HCT116 (cell line): ENCODE data around the gene DVL2. TPM values are rescaled to one million over a fixed set of nuclear protein-coding genes. Genes with fewer than 3 reads are reported as not detected.

Experiments
- ATAC-seq: fragments of 200-7000 bp; cut with Tn5 transposase; 2 replicates; pipeline ENCODE4 v1.9.1; 2020; ENCODE audit warnings: mild to moderate bottlenecking, moderate library complexity
- BruUV-seq: library from RNA; stranded (reverse); fragments of 400-500 nt; replicated peaks from 2 replicates; lab custom pipeline; 2021; lab: Mats Ljungman, UMichigan
- CTCF ChIA-PET: fragments of 300-600 bp; sonication (Branson Sonifier 250); formaldehyde crosslinking; loops from one replicate; lab custom pipeline; 2021; ENCODE audit warnings: antibody characterized with exemption; lab: Charles Lee
- POLR2A ChIA-PET: fragments of 300-600, 350-600 bp; sonication (Branson Sonifier 250); formaldehyde crosslinking; loops from one replicate; lab custom pipeline; 2021; ENCODE audit warnings: antibody characterized with exemption; lab: Charles Lee
- RAD21 ChIA-PET, 2 experiments: fragments of 300-600 bp; sonication (Branson Sonifier 250); formaldehyde crosslinking; loops; one replicate each; lab custom pipeline; 2023; ENCODE audit warnings: low total read pairs in 2 of 2; ENCODE audit not compliant: uncharacterized antibody in 2 of 2, unreplicated experiment in 2 of 2, low non-redundant PET in 1 of 2; lab: Charles Lee
- DNase-seq: peaks from one replicate; pipeline ENCODE4 v3.0.0-alpha.2; 2010; ENCODE audit warnings: low read depth, low spot score
- H2AFZ ChIP-seq: fragments of 200-600 bp; shearing (Covaris generic), sonication (generic); 2 replicates; pipeline ENCODE4 v1.6.1; 2017; ENCODE audit warnings: low read depth, mixed run types, mixed read lengths, antibody characterized with exemption, low read length; ENCODE audit not compliant: poor library complexity, severe bottlenecking
- H3K27ac ChIP-seq: 2 replicates; pipeline ENCODE4 v1.5.1; 2012; ENCODE audit warnings: low read depth, low read length
- H3K27me3 ChIP-seq: fragments of 200-600 bp; sonication (generic); 2 replicates; pipeline ENCODE4 v1.6.1; 2016; ENCODE audit warnings: mixed run types, low read length, mixed read lengths; ENCODE audit not compliant: insufficient read depth
- H3K36me3 ChIP-seq, 2 experiments: fragments of 200-500 bp in 1 of 2; fragments of 200-600 bp in 1 of 2; sonication (Bioruptor generic) in 1 of 2; sonication (generic) in 1 of 2; 2 replicates each; pipeline versions ENCODE4 v1.5.1 to v1.6.1; 2014 to 2016; ENCODE audit warnings: low read length in 2 of 2, inconsistent platforms in 1 of 2, mixed read lengths in 1 of 2, mixed run types in 1 of 2; ENCODE audit not compliant: insufficient read depth in 2 of 2, control insufficient read depth in 1 of 2
- H3K4me1 ChIP-seq, 2 experiments: fragments of 200-600 bp in 1 of 2; sonication (generic) in 1 of 2; 2 replicates each; pipeline versions ENCODE4 v1.5.1 to v1.6.1; 2012 to 2017; ENCODE audit warnings: low read length in 2 of 2, inconsistent platforms in 1 of 2, mild to moderate bottlenecking in 1 of 2, mixed read lengths in 1 of 2, mixed run types in 1 of 2, moderate library complexity in 1 of 2; ENCODE audit not compliant: insufficient read depth in 2 of 2, control insufficient read depth in 1 of 2
- H3K4me2 ChIP-seq: fragments of 200-600 bp; sonication (generic); 2 replicates; pipeline ENCODE4 v1.6.1; 2017; ENCODE audit warnings: mixed run types, low read length, mixed read lengths
- H3K4me3 ChIP-seq, 2 experiments: fragments of 200-600 bp in 1 of 2; sonication (generic) in 1 of 2; replicated peaks in 1 of 2; 2 replicates each; pipeline ENCODE4 v1.5.1; 2011 to 2016; ENCODE audit warnings: low read length in 2 of 2, control low read depth in 1 of 2, low read depth in 1 of 2, mild to moderate bottlenecking in 1 of 2, mixed read lengths in 1 of 2, mixed run types in 1 of 2
- H3K79me2 ChIP-seq: fragments of 200-600 bp; sonication (generic); 2 replicates; pipeline ENCODE4 v1.6.1; 2017; ENCODE audit warnings: mild to moderate bottlenecking, mixed run types, low read length, moderate library complexity, mixed read lengths; ENCODE audit not compliant: insufficient read depth
- H3K9ac ChIP-seq: fragments of 200-600 bp; sonication (generic); 2 replicates; pipeline ENCODE4 v1.6.1; 2016; ENCODE audit warnings: low read length, mixed read lengths
- H3K9me2 ChIP-seq: fragments of 200-600 bp; sonication (generic), shearing (Covaris generic); 2 replicates; pipeline ENCODE4 v1.6.1; 2017; ENCODE audit warnings: mixed run types, mild to moderate bottlenecking, moderate library complexity; ENCODE audit not compliant: insufficient read depth
- H3K9me3 ChIP-seq, 2 experiments: fragments of 200-500 bp in 1 of 2; fragments of 200-600 bp in 1 of 2; sonication (Bioruptor generic) in 1 of 2; sonication (generic) in 1 of 2; 2 replicates each; pipeline ENCODE4 v1.6.1; 2014 to 2017; ENCODE audit warnings: low read length in 2 of 2, mixed read lengths in 2 of 2, inconsistent platforms in 1 of 2, low read depth in 1 of 2, mild to moderate bottlenecking in 1 of 2, mixed run types in 1 of 2, moderate library complexity in 1 of 2; ENCODE audit not compliant: control insufficient read depth in 1 of 2, insufficient read depth in 1 of 2
- H4K20me1 ChIP-seq: fragments of 200-600 bp; sonication (generic), shearing (Covaris generic); 2 replicates; pipeline ENCODE4 v1.6.1; 2017; ENCODE audit warnings: mixed run types, mild to moderate bottlenecking, moderate library complexity; ENCODE audit not compliant: insufficient read depth
- CBX3 ChIP-seq: IDR thresholded peaks from 2 replicates; pipeline ENCODE4 v1.6.1; 2012; ENCODE audit warnings: low read depth
- CEBPB ChIP-seq: IDR thresholded peaks from 2 replicates; pipeline ENCODE4 v1.6.1; 2012; ENCODE audit warnings: low read depth
- EGR1 ChIP-seq: IDR thresholded peaks from 2 replicates; pipeline ENCODE4 v1.6.1; 2012; ENCODE audit warnings: low read depth
- ELF1 ChIP-seq: IDR thresholded peaks from 2 replicates; pipeline ENCODE4 v1.6.1; 2012; ENCODE audit warnings: low read depth, borderline replicate concordance
- EZH2 ChIP-seq: fragments of 200-600 bp; sonication (generic); IDR thresholded peaks from 2 replicates; pipeline ENCODE4 v1.6.1; 2017; ENCODE audit warnings: antibody characterized with exemption, mixed run types
- EZH2phosphoT487 ChIP-seq: fragments of 200-600 bp; IDR thresholded peaks from 2 replicates; pipeline ENCODE4 v1.6.1; 2018; ENCODE audit warnings: antibody characterized with exemption, borderline replicate concordance
- FOSL1 ChIP-seq: IDR thresholded peaks from 2 replicates; pipeline ENCODE4 v1.6.1; 2012; ENCODE audit warnings: low read depth
- JUND ChIP-seq: IDR thresholded peaks from 2 replicates; pipeline ENCODE4 v1.6.1; 2012
- MAX ChIP-seq: IDR thresholded peaks from 2 replicates; pipeline ENCODE4 v1.6.1; 2012
- POLR2A ChIP-seq: IDR thresholded peaks from 2 replicates; pipeline ENCODE4 v1.7.0; 2011; ENCODE audit warnings: borderline replicate concordance; ENCODE audit not compliant: insufficient read depth, insufficient read length; ENCODE audit errors: extremely low read depth
- RAD21 ChIP-seq: IDR thresholded peaks from 2 replicates; pipeline ENCODE4 v1.6.1; 2012; ENCODE audit warnings: low read depth, mild to moderate bottlenecking
- REST ChIP-seq: IDR thresholded peaks from 2 replicates; pipeline ENCODE4 v1.6.1; 2012; ENCODE audit warnings: low read depth
- SIN3A ChIP-seq: IDR thresholded peaks from 2 replicates; pipeline ENCODE4 v1.6.1; 2012; ENCODE audit warnings: low read depth
- YY1 ChIP-seq: IDR thresholded peaks from 2 replicates; pipeline ENCODE4 v1.6.1; 2011; ENCODE audit warnings: low read length, low read depth, moderate library complexity, mild to moderate bottlenecking; ENCODE audit not compliant: insufficient replicate concordance; ENCODE audit errors: extremely low read depth
- ZFX ChIP-seq: fragments of 450-650 bp; IDR thresholded peaks from 2 replicates; pipeline ENCODE4 v1.6.1; 2017
- ZNF274 ChIP-seq: fragments of 200-500 bp; sonication (Bioruptor generic); IDR thresholded peaks from 2 replicates; pipeline ENCODE4 v1.6.1; 2014; ENCODE audit warnings: mild to moderate bottlenecking, low read depth, low read length, inconsistent platforms
- intact Hi-C: fragments of 100-400 bp; cut with micrococcal nuclease; formaldehyde crosslinking; loops from 2 replicates; pipeline ENCODE4 v1.10.0; 2022
- total RNA-seq: library from RNA; stranded (reverse); gene quantifications from one replicate; pipeline ENCODE4 v1.2.1, GENCODE V29; 2021; ENCODE audit not compliant: unreplicated experiment
- TF ChIP-seq, protein P1 (sequence below): IDR thresholded peaks from 2 replicates; pipeline ENCODE4 v1.6.1; 2012
- TF ChIP-seq, protein P2 (sequence below): IDR thresholded peaks from 2 replicates; pipeline ENCODE4 v1.6.1; 2011; ENCODE audit warnings: mild to moderate bottlenecking, low read length, moderate library complexity; ENCODE audit not compliant: insufficient replicate concordance; ENCODE audit errors: extremely low read depth
- TF ChIP-seq, protein P3 (sequence below), 3 experiments: fragments of 200-600 bp in 1 of 3; sonication (generic) in 1 of 3; IDR thresholded peaks in 2 of 3; conservative IDR thresholded peaks in 1 of 3; 2 replicates each; pipeline ENCODE4 v1.5.1; 2012 to 2017; ENCODE audit warnings: low read depth in 2 of 3, low read length in 2 of 3, antibody characterized with exemption in 1 of 3, borderline replicate concordance in 1 of 3, control low read depth in 1 of 3, mild to moderate bottlenecking in 1 of 3, mixed read lengths in 1 of 3, mixed run types in 1 of 3, moderate library complexity in 1 of 3; ENCODE audit not compliant: insufficient read depth in 1 of 3

Gene DVL2
- total RNA-seq, 1 experiment from 2014 or later: 69.7 TPM

GRCh38 chr17:7246779-7247178 lies 12.5 kb upstream of the DVL2 start:
- intact Hi-C loops: no loop called here
- POLR2A ChIA-PET: no interaction called here
- TF ChIP-seq ZFX: no peak
- TF ChIP-seq EZH2phosphoT487: no peak
- TF ChIP-seq FOSL1: no peak
- no peak for TF ChIP-seq POLR2A
- no peak for TF ChIP-seq CBX3
- no peak for TF ChIP-seq RAD21
- no peak for TF ChIP-seq JUND
- TF ChIP-seq MAX: no peak
- TF ChIP-seq YY1: no peak
- TF ChIP-seq ELF1: no peak
- TF ChIP-seq REST: no peak
- TF ChIP-seq, protein P1, sequence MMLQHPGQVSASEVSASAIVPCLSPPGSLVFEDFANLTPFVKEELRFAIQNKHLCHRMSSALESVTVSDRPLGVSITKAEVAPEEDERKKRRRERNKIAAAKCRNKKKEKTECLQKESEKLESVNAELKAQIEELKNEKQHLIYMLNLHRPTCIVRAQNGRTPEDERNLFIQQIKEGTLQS: no peak
- TF ChIP-seq EGR1: no peak
- TF ChIP-seq SIN3A: no peak
- TF ChIP-seq, protein P2, sequence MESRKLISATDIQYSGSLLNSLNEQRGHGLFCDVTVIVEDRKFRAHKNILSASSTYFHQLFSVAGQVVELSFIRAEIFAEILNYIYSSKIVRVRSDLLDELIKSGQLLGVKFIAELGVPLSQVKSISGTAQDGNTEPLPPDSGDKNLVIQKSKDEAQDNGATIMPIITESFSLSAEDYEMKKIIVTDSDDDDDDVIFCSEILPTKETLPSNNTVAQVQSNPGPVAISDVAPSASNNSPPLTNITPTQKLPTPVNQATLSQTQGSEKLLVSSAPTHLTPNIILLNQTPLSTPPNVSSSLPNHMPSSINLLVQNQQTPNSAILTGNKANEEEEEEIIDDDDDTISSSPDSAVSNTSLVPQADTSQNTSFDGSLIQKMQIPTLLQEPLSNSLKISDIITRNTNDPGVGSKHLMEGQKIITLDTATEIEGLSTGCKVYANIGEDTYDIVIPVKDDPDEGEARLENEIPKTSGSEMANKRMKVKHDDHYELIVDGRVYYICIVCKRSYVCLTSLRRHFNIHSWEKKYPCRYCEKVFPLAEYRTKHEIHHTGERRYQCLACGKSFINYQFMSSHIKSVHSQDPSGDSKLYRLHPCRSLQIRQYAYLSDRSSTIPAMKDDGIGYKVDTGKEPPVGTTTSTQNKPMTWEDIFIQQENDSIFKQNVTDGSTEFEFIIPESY: no peak
- TF ChIP-seq CEBPB: no peak
- TF ChIP-seq, protein P3, sequence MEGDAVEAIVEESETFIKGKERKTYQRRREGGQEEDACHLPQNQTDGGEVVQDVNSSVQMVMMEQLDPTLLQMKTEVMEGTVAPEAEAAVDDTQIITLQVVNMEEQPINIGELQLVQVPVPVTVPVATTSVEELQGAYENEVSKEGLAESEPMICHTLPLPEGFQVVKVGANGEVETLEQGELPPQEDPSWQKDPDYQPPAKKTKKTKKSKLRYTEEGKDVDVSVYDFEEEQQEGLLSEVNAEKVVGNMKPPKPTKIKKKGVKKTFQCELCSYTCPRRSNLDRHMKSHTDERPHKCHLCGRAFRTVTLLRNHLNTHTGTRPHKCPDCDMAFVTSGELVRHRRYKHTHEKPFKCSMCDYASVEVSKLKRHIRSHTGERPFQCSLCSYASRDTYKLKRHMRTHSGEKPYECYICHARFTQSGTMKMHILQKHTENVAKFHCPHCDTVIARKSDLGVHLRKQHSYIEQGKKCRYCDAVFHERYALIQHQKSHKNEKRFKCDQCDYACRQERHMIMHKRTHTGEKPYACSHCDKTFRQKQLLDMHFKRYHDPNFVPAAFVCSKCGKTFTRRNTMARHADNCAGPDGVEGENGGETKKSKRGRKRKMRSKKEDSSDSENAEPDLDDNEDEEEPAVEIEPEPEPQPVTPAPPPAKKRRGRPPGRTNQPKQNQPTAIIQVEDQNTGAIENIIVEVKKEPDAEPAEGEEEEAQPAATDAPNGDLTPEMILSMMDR (IDR thresholded peaks at IDR 0.05 in 2 of 3, conservative IDR thresholded peaks at IDR 0.05 in 1 of 3; ENCODE audit: borderline replicate concordance in 1 of 3, insufficient read depth in 1 of 3, low read depth in 2 of 3, low read length in 2 of 3): no peak
- no peak for TF ChIP-seq ZNF274
- no peak for TF ChIP-seq EZH2
- TF ChIP-seq, all 23 proteins: peak for 0
- H3K4me2 ChIP-seq: no peak overlapping the region
- peaks cover 14 to 28% of the 10 kb centered on the region in 2 experiments; a peak in 3 of 4 replicates for H3K36me3 ChIP-seq
- no peaks in the 10 kb centered on the region for H4K20me1 ChIP-seq
- no peak overlapping the region for H3K27ac ChIP-seq
- no peak overlapping the region for H3K4me3 ChIP-seq
- no peak overlapping the region for H3K9ac ChIP-seq
- H3K9me2 ChIP-seq: no peaks in the 10 kb centered on the region
- H2AFZ ChIP-seq: no peak overlapping the region
- no peak for ATAC-seq
- ChIA-PET CTCF (no interaction called here), RAD21 (no interaction called here)
- no peaks in the 10 kb centered on the region for H3K27me3 ChIP-seq
- no peak for DNase-seq
- H3K9me3 ChIP-seq: no peaks in the 10 kb centered on the region
- H3K79me2 ChIP-seq: peaks cover 62% of the 10 kb centered on the region
- H3K4me1 ChIP-seq: peaks cover 13 to 30% of the 10 kb centered on the region in 2 experiments
- BruUV-seq: no TSS peak
